Non-pigmented ciliary epithelial cell (primary cell): ENCODE data around the gene APOD.
"Not testable (repeated sequence)": the region's sequence is repeated elsewhere in the genome, so short reads cannot be mapped to it uniquely, and the experiment has no call there.

Source experiments
- DNase-seq: peaks from one replicate; pipeline ENCODE4 v3.0.0-alpha.2; 2010; ENCODE audit warnings: low read depth

APOD gene

DNA sequence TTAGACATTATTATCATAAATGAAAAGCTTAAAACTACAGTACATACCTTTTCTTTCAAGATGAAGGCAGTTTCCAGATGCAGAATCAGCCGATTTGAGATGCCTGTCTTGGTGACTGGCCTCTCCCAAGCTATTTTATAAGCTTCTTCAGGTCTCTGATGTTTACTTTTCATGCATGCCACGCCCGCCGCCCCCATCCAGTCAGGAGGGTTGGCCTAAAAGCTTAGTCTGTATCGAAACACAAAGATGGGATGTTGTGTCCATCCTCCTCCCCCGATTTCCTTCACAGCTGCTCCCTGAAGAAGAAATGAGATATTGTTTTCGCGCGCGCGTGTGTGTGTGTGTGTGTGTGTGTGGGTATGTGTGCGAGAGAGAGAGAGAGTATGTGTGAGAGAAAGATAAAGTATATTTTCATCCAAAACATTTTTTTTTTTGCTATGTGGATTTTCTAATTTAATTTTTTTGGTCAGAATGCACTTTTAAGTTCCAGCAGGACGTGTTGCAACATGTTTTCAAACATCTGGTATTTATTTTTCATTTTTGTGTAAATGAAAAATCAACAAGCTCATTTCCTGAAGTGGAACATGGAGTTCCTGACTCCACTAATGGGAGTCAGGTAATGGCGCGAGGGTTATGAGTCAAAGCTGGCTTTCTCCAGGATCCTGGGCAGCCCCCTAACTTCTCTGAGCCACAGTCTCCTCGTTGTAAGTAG lies at the start of gene APOD:
Gene APOD (minus strand): TSS at position 110 of the 712 bp plus-strand sequence. CDS start 4,479 bp downstream, outside the sequence.
- DNase-seq: peak; percentile 5

GRCh38 chr3:195633351-195633750 lies 49.6 kb upstream of the APOD start:
- DNase-seq: not testable (repeated sequence)

GRCh38 chr3:195632501-195633185 lies 48.9 kb upstream of the APOD start:
- DNase-seq: not testable (repeated sequence)

DNA sequence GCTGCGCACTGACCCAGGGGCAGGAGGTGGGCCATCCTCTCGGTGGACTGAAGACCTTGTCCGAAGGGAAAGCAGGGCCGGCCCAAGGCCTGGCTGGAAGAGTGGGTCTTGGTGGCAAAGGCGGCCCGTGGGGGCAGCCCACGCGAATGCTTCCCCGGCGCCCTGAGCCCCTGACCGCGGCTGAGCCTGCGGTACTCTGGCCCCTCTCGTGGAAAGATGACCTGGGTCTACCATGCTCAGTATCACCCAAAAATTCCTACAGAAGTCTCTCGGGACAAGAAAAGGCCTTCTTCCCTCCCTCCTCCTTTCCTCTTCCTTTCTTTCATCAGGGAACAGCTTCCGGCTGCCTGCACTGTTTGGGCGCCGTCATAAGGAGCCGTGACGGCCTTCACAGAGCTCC lies 48.3 kb upstream of the APOD start:
- DNase-seq: not testable (repeated sequence)

GRCh38 chr3:195630938-195631495 lies 47.3 kb upstream of the APOD start:
- DNase-seq: not testable (repeated sequence)

DNA sequence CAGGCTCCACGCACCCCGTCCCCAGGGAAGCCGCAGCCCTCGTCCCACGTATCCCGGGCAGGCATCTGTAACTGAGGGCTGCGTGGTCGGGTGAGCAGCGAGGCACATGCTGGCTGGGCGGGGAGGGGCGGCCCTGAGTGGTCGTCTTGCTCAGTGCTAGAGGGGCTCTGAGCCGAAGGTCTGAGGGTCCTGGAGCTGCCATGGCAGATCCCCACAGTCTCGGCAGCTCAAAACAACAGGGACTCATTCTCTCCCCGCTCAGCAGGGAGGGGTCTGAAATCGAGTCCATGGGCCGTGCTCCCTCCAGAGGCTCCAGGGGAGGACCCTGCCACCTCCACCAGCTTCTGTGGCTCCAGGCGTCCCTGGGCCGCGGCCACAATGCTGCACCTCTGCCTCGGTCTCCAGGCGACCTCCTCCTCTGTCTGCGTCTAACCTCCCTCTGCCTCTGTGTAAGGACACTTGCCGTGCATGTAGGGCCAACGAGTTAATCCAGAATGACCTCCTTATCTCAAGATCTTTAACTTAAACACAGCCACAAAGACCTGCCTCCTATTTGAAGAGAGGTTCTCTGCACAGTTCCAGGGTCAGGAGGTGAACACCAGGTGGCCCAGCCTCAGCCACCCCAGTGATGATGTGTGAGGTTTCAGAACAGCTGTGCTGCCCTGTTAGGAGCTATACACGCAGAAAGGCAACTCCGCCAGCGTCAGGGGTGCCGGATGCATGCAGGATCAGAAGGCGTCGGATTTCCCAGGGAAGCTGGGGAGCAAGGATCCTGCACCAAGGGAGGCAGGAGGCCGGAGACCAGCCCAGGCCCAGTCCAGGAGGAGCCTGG lies 46.6 kb upstream of the APOD start:
- DNase-seq: not testable (repeated sequence)

GRCh38 chr3:195629682-195630081 lies 45.9 kb upstream of the APOD start:
- not testable (repeated sequence) for DNase-seq

- not testable (repeated sequence) for DNase-seq
Measured at GRCh38 chr3:195628386-195628920, 44.7 kb upstream of the APOD start.

DNA sequence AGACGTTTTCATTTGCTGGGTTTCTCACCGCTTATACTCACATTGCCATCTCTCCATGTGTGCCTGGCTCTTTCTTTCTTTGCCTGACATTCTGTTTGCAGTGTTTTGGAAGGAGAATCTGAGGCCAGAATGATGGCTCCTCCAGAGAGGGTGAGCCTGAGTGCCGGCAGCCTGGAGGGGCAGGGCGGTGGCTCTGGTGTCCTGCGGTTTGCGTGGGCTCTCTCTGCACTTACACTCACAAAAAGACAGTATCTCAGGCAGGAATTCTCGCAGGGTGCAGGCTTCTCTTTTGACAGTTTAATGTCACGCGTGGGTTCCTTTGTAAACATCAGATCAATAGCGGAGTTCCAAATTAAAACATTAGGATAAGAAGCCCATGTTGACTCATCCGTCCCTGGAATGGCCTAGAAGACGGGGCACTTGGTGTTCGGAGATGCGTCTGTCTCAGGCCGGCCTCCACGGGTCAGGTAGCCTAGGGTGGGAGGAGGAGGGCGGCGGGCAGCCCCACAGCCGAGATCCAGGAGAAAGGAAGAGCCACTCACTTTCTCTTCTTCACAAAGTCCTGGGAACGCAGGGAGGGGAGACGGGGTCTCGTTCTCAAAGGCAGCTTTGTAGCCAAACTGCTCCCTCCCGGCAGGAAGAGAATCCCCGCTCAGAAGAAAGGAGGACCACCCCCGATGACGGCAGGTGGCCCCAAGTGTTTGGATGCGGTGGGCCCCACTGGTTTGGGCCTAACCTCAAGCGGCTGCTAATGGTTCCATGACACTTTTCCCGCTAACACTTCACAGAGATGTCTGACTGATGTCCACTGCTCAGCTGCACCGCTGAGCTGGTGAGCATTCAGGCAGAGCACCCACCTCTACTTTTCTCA lies 44.0 kb upstream of the APOD start:
- DNase-seq: not testable (repeated sequence)

- not testable (repeated sequence) for DNase-seq
Measured at GRCh38 chr3:195624603-195625560, 41.1 kb upstream of the APOD start.

DNA sequence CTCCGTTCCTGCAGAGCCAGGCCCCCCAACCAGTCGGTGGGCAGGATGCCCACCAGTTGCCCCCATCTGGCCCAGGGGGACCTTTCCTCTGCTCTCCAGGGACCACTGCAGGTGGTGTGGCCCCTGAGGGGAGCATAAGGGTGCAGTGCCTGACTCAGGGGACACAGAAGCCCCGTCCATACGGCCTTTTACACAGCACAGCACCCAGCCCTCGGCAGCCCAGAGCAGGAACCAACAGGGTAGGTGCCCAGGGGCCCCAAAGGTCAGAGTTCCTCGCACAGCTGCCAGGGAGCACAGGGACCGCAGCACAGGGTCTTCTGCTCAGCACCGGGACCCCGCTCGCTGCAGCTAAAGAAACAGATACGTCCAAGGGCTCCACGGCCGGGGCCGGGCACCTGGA lies 40.4 kb upstream of the APOD start:
- not testable (repeated sequence) for DNase-seq

DNA sequence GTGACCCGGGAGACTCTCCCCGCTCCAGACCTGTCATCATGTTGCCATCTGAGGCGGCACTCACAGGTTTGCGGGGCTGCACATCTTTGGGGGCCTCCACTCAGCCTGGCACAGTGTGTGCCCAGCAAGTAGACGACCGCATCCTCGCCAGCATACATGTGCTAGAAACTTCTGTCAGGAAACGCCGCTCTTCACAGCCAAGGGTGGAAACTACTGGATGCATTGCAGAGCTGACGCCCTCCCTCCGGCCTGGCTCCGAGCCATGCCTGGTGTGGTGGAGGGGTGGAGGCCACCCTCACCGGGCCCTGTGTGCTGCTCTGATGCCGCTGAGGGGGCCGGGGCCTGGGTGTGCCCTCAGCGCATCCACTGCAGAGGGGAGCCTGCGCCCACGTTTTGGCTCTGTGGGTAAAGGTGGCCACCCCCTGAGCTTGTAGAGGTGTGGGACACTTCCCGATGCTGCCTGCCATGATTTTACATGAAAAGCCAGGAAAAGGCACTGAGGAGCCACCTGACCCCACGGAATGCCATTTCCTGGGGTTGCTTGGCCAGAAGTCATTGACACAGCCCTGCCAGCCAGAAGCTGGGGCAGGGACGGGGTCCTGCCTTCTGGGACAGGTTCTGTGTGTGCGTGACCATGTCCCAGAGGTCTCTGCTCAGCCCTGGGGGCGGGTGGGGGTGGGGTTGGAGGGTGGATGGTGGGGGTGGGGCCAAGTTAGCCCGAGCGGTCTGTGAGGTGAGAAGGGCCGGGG lies 39.7 kb upstream of the APOD start:
- not testable (repeated sequence) for DNase-seq

DNA sequence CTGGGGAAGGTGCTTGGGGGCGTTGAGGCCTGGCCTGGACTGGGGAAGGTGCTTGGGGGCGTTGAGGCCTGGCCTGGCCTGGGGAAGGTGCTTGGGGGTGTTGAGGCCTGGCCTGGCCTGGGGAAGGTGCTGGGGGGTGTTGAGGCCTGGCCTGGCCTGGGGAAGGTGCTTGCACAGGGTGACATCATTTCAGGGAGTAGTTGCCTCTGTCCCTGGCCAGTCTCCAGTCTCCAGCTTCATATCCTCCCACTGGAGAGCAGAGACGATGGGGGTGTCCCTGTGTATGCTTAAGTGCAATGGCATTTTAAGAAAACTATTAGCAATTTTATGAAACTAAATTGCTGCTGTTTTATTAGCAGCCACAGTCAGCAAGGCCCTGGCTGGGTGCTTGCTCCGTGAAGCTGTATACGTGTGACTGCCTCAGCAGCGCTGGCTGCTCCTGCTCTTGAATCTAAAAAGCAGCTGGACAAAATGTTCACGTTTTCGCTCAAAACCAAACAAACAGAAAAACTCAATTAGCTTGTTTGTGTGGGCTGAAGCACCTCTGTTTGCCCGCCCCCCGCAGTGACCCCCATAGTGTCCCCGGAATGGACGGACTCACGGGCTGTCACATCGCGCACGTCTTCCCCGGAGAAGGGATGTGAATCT lies 38.9 kb upstream of the APOD start:
- not testable (repeated sequence) for DNase-seq

GRCh38 chr3:195622012-195622411 lies 38.3 kb upstream of the APOD start:
- DNase-seq: not testable (repeated sequence)

DNA sequence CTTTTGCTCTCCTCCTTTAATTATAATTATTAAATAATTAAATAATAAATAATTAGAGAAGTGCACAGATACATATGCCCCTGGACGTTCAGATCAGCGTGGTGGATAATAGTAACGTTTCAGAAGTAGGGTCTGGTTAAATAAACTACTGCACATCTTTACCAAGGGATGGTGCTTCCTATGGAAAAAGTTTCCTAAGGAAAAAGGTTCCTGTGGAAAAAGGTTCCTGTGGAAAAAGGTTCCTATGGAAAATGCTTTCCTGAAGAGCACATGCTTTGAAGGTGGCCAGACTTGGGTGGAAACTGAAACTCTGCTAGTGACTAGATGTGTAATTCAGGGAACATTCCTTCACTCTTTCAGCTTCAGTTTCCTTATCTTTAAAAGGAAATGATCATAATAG lies 37.4 kb upstream of the APOD start:
- DNase-seq: not testable (repeated sequence)

GRCh38 chr3:195620476-195620875 lies 36.7 kb upstream of the APOD start:
- not testable (repeated sequence) for DNase-seq

- DNase-seq: not testable (repeated sequence)
Measured at GRCh38 chr3:195619591-195620369, 36.0 kb upstream of the APOD start.
